ENCODE measurements around the gene DYNC1H1.

GRCh38 chr14:102016420-102017090 is 52.2 kb downstream of the DYNC1H1 start:
- TF ChIP-seq POLR2A (IDR thresholded peaks at IDR 0.05): no peak
- no peak for TF ChIP-seq EP300 (IDR thresholded peaks at IDR 0.05)
- TF ChIP-seq, protein P1, sequence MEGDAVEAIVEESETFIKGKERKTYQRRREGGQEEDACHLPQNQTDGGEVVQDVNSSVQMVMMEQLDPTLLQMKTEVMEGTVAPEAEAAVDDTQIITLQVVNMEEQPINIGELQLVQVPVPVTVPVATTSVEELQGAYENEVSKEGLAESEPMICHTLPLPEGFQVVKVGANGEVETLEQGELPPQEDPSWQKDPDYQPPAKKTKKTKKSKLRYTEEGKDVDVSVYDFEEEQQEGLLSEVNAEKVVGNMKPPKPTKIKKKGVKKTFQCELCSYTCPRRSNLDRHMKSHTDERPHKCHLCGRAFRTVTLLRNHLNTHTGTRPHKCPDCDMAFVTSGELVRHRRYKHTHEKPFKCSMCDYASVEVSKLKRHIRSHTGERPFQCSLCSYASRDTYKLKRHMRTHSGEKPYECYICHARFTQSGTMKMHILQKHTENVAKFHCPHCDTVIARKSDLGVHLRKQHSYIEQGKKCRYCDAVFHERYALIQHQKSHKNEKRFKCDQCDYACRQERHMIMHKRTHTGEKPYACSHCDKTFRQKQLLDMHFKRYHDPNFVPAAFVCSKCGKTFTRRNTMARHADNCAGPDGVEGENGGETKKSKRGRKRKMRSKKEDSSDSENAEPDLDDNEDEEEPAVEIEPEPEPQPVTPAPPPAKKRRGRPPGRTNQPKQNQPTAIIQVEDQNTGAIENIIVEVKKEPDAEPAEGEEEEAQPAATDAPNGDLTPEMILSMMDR (IDR thresholded peaks at IDR 0.05): no peak
- no peak for TF ChIP-seq POLR2AphosphoS5 (IDR thresholded peaks at IDR 0.05)

Data from gastroesophageal sphincter (tissue), 3 donors.